ENCODE measurements around the gene AADAT. TPM values are rescaled to one million over a fixed set of nuclear protein-coding genes. Genes with fewer than 3 reads are reported as not detected.

AADAT gene
- total RNA-seq, 2 donors from 2014 or later: 1.2 to 1.6 TPM

DNA sequence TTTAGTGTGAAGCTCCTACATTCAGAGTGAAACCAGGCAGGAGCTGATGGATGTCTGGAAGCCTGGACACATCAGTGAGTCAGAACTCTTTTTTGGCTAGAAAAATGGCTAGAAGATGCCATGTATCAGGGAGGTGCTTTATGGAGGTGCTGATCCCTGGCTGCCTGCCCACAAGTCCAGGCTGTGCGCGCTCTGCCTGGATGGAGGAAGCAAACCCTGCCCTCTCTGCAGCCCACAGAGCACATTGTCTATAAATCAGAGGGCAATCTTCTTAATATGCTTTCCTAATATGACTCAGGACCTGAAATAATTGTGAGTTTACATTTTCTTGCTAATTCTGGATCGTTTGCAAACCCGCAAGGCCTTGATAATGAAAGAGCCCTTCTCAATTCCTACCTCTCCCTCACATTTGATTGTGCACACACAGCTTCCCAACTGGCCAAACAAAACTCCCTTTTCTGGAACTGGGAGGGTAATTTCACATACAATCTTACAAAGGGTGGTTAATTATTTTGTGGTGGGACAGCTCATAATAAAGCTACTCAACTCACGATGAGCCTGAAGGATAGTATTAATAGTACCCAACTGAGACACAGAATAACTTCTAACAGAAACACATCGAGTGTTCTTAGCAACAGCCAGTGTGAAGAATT, 75.3 kb downstream of the AADAT start:
- no peaks in the 10 kb centered on the region for H3K36me3 ChIP-seq
- H3K27me3 ChIP-seq: no peaks in the 10 kb centered on the region
- no peak for DNase-seq (ENCODE audit: low spot score)
- H3K4me1 ChIP-seq: no peaks in the 10 kb centered on the region
- H3K27ac ChIP-seq: no peak overlapping the region
- TF ChIP-seq, protein P1, sequence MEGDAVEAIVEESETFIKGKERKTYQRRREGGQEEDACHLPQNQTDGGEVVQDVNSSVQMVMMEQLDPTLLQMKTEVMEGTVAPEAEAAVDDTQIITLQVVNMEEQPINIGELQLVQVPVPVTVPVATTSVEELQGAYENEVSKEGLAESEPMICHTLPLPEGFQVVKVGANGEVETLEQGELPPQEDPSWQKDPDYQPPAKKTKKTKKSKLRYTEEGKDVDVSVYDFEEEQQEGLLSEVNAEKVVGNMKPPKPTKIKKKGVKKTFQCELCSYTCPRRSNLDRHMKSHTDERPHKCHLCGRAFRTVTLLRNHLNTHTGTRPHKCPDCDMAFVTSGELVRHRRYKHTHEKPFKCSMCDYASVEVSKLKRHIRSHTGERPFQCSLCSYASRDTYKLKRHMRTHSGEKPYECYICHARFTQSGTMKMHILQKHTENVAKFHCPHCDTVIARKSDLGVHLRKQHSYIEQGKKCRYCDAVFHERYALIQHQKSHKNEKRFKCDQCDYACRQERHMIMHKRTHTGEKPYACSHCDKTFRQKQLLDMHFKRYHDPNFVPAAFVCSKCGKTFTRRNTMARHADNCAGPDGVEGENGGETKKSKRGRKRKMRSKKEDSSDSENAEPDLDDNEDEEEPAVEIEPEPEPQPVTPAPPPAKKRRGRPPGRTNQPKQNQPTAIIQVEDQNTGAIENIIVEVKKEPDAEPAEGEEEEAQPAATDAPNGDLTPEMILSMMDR (IDR thresholded peaks at IDR 0.05): no peak
- H3K9me3 ChIP-seq: no peaks in the 10 kb centered on the region
- H3K4me3 ChIP-seq: no peak overlapping the region

DNA sequence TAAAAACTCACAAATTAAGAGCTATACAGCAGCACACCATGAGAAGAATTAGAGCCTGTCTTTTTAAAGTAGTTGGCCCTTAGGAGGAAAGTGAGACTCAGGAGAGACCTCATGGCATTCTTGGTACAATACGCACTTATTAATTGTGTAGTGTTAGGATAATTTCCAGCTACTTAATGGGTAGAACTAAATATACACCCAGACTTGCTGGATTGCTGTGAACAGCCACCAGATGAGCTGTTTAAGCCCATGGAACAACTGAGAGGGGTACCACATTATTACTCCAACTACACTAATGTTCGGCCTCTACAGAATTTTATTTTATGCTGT, 77.2 kb downstream of the AADAT start:
- H3K36me3 ChIP-seq: no peaks in the 10 kb centered on the region
- DNase-seq (ENCODE audit: low spot score): no peak
- H3K27me3 ChIP-seq: no peaks in the 10 kb centered on the region
- TF ChIP-seq, protein P1 (IDR thresholded peaks at IDR 0.05): no peak
- H3K4me1 ChIP-seq: no peaks in the 10 kb centered on the region
- no peak overlapping the region for H3K27ac ChIP-seq
- H3K4me3 ChIP-seq: no peak overlapping the region
- H3K9me3 ChIP-seq: no peaks in the 10 kb centered on the region

DNA sequence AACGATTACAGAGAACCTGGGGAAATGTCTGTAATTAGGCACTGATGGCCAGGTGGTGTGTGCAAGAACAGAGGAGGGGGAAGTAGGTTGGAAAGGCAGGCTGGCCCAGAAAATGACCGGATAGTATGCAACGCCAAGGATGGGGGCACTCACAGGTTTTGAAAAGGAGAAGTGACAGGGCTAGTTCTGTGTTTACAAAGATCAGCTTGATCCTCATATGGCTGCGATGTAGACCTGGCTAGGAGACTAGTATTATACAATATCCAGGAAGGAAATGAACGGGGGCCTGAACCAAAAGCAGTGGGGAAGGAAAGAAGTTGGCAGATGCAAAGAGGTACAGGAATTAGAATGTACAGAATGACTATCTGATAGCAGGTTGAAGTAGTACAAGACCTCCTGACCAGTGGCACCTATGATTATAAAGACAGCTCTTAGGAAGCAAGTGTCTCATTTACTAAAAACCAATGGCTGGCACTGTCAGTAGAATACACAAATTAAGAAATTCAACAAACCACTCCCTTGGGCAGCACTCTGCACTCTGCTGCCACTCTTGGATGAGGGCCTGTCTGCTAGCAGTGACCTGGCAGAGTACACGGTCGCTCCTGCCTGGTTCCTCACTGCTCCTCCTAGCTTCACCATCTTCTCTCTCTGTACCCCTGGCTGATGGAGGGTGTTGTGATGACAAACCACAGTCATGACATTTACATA, 77.7 kb downstream of the AADAT start:
- H3K4me3 ChIP-seq: no peak overlapping the region
- no peaks in the 10 kb centered on the region for H3K36me3 ChIP-seq
- H3K9me3 ChIP-seq: no peaks in the 10 kb centered on the region
- no peaks in the 10 kb centered on the region for H3K4me1 ChIP-seq
- H3K27me3 ChIP-seq: no peaks in the 10 kb centered on the region
- DNase-seq (ENCODE audit: low spot score): no peak
- H3K27ac ChIP-seq: no peak overlapping the region
- TF ChIP-seq, protein P1 (IDR thresholded peaks at IDR 0.05): no peak

Other genes with a start within 250 kb of the AADAT start
- gene MFAP3L, start 63.6 kb downstream of the AADAT start, total RNA-seq: 1 to 10 TPM; 7.7 to 8.1 TPM